HG03521 (cell line): ENCODE data around the gene TSPAN16.

Experiments
- ATAC-seq: cut with Tn5 transposase; IDR thresholded peaks from one replicate; pipeline ENCODE4 v1.9.1; 2021; ENCODE audit warnings: mild to moderate bottlenecking, moderate library complexity; ENCODE audit not compliant: unreplicated experiment

TSPAN16 gene

GRCh38 chr19:11295665-11296245 lies at the start of gene TSPAN16:
TSS of gene TSPAN16 (plus strand) at chr19:11296160. CDS start at chr19:11296298, 138 bp downstream.
- ATAC-seq: no peak

GRCh38 chr19:11246941-11247340 lies 49.0 kb upstream of the TSPAN16 start:
- ATAC-seq: no peak

GRCh38 chr19:11247391-11247790 lies 48.6 kb upstream of the TSPAN16 start:
- no peak for ATAC-seq

GRCh38 chr19:11247934-11248333 lies 48.0 kb upstream of the TSPAN16 start:
- no peak for ATAC-seq

GRCh38 chr19:11248852-11249251 lies 47.1 kb upstream of the TSPAN16 start:
- no peak for ATAC-seq

GRCh38 chr19:11251217-11251616 lies 44.7 kb upstream of the TSPAN16 start:
- ATAC-seq: no peak

GRCh38 chr19:11251650-11252314 lies 44.2 kb upstream of the TSPAN16 start:
- ATAC-seq: no peak

- no peak for ATAC-seq
Measured at GRCh38 chr19:11252665-11253355, 43.1 kb upstream of the TSPAN16 start.

- ATAC-seq: no peak
Measured at GRCh38 chr19:11254666-11255065, 41.3 kb upstream of the TSPAN16 start.

GRCh38 chr19:11256189-11256588 lies 39.8 kb upstream of the TSPAN16 start:
- no peak for ATAC-seq

- ATAC-seq: no peak
Measured at GRCh38 chr19:11257846-11258380, 38.0 kb upstream of the TSPAN16 start.

GRCh38 chr19:11260996-11261395 lies 35.0 kb upstream of the TSPAN16 start:
- no peak for ATAC-seq

GRCh38 chr19:11261431-11261970 lies 34.5 kb upstream of the TSPAN16 start:
- ATAC-seq: no peak

GRCh38 chr19:11261971-11262839 lies 33.8 kb upstream of the TSPAN16 start, which contains the start of gene DOCK6:
TSS of gene DOCK6 (minus strand) at chr19:11262524. CDS start at chr19:11262440, 84 bp downstream.
- no peak for ATAC-seq

GRCh38 chr19:11263726-11264125 lies 32.2 kb upstream of the TSPAN16 start:
- no peak for ATAC-seq

- ATAC-seq: no peak
Measured at GRCh38 chr19:11264452-11265176, 31.3 kb upstream of the TSPAN16 start.

- no peak for ATAC-seq
Measured at GRCh38 chr19:11265177-11265784, 30.7 kb upstream of the TSPAN16 start.

GRCh38 chr19:11265785-11266236 lies 30.1 kb upstream of the TSPAN16 start:
- no peak for ATAC-seq

- no peak for ATAC-seq
Measured at GRCh38 chr19:11267316-11268085, 28.5 kb upstream of the TSPAN16 start.
